ENCODE data around the gene CITED4.

The CITED4 gene

DNA sequence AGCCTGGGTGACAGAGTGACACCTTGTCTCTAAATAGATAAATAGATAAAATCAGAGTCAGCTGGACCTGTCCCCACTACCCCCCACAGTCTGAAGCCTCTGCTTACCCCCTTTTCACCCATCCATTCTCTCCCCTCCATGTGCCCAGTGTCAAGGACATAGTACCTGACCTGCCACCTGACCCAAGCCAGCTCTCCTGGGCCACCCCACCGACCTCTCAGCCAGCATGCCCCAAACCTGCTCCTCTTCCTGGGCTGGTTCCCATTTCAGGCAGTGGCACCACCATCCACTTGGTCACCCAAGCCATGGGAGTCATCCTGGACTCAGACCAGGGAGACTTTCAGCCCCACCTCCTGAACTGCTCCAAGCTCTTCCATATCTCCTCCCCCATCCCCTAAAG is 28.2 kb downstream of the CITED4 start:
- DNase-seq = no peak

DNA sequence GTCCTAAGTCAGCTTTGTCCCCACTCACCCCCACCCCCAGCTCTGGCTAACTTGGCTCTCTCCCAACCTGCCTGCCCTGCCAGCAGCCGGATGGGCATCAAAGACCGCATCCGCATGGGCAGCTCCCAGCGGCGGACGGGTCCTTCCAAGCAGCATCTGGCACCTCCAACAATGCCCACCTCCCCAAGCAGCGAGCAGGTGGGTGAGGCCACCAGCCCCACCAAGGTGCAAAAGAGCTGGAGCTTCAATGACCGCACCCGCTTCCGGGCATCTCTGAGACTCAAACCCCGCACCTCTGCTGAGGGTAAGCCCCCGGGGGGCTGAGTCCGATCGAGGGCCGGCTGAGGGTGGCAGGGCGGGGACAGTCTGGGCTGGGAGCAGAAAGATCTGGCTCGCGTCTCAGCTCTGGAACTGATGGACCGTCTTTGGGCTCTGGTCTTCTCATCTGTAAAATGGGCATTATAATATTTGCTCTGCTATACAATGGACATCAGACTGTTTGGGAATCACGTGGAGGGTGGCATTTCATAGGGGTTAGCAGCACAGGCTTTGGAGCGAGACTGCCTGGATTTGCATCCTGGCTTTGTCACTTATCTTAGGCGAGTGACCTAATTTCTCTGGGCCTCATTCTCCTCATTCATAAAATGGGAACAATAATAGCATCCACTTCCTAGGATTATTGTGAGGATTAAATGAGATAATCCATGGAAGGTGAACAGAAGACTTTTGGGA is 31.0 kb downstream of the CITED4 start:
- no peak for DNase-seq

DNA sequence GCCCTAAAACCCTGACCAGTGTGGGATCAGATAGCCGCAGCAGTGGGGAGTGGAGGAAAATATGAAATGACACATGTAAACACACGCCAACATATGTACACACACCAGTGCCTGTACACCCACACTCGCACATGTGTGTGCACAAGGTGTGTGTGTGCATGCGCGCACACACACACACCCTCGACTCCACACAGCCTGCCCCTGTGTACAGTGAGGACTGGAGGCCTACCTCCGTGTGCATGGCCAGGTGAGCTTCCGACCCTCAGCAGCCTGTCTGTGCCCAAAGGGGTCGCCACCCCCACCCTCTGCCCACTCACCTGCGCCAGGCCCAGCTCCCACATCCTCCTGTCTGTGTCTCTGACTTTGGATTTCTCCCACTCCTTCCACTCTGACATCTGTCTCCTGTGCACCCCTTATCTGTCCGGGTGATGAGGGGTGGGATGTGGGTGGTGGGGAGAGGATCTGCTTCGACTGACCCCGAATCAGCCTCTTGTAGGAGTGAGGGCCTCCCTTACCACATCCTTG is 31.7 kb downstream of the CITED4 start:
- no peak for DNase-seq

DNA sequence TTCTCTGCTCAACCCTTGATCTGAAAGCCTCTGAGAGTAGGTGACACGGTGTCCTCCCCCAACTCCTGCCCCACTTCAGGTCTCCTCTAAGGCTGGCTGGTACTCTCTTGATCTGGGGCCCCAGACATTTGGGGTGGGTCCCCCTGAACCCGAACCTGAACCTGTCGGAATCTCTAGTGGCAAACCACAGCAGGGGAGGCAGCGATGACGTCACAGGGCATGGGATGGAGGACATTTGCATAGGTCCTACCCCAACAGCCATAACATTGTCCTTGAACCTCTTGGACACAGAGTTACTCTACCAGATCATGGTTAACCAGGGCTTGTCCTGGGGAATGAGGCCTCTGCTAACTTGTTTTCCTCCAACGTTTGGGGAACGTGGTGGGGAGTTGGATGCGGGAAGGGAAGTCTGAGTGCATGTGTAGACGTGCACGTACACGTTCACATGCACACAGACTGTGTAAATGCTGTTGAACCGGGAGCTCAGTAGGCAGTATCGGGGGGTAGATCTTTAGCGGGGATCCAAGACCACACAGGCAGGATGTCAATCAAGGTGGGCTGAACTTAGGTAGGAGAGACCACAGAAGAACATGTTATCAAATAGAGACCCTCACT is 32.4 kb downstream of the CITED4 start:
- DNase-seq = no peak

DNA sequence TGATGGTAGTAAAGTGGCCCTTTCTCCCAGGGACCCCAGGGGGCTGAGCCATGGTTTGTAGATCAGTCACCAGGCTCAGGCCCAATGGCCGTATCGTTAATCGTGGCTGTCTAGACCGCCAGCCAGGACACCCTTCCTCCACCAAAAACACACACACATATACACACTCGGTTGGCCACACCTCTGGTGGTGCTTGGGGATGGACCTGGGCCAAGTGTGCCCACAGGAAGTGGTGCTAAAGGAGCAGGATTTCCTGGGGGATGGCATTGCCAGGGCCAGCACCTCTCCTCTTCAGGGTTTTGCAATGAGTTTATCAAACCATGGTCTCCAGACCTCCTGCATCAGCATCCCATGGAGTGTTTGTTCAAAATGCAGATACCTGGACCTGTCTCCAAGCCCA is 36.2 kb downstream of the CITED4 start:
- DNase-seq = no peak

DNA sequence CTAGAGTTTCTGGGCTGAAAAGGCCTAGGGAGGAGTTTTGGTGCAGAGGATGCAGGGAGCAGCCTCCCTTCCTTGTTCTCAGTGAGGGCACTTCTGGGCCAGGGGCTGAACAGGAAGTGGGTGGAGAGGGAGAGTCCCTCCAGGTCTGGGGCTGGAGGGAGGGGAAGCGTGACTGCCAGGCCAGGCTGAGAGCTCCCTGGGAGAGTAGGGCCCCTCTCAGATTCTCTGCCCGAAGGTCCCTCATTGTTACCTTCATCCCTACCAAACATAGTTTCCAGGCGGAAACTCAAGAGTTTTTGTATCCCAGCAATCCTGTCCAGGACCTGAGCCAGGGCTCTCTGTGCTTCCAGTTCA is 36.8 kb downstream of the CITED4 start:
- peak; percentile 49 for DNase-seq

DNA sequence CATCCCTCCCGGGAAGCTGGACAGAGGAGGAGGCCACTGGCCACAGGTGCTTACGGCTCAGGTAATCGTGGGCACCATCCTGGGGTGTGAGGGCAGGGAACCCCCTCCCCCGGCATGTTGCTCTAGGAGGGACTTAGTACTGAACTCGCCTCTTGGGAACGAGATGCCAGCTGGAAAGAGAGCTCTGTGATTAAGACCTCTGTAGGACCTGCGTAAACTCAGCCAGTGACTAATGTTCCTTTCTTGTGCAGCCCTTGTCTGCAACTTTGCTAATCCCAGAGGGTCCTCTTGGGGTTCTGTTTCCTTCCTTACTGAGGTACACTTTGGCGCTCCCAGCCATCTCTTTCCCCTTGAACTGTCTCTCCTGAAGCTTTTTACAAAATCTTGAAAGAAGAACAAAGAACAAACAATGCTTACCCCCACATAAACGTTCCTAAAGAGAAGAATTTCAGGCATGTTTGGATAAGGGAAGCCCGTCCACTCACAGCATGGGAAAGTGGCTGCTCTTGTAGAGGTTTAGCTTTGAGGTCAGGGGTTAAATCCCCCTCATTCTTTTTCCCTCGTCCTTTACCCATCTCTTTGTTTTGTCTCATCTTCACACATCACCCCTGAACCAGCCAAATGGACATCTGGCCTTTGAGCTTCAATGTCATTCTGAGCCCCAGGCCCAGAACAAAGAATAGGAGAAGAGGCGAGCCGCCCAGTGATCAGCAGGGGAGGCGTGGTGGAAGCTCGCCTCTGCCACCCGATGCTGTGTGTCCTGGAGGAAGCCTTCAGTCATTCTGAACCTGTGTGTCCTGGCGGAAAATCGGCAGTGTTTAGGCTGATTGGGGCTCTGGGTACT is 37.4 kb downstream of the CITED4 start:
- peak; percentile 82 for DNase-seq

DNA sequence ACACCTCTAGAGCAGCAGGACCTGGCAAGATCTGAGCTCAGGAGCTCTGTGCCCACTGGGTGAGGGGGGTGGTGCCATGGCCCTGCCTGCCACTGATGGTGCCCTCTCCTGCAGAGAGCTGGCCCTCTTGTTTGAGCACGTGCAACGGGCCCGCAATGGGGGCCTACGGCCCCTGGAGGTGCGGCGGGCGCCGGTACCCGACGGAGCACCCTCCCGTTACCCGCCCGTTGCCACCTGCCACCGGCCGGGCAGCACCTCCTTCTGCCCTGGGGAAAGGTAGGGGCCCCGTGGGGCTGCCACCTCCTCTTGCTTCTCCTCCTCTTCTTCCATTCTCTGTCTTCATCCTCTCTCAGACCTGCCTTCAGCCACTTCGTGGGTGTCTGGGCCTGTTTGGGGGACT is 38.2 kb downstream of the CITED4 start:
- DNase-seq = no peak

DNA sequence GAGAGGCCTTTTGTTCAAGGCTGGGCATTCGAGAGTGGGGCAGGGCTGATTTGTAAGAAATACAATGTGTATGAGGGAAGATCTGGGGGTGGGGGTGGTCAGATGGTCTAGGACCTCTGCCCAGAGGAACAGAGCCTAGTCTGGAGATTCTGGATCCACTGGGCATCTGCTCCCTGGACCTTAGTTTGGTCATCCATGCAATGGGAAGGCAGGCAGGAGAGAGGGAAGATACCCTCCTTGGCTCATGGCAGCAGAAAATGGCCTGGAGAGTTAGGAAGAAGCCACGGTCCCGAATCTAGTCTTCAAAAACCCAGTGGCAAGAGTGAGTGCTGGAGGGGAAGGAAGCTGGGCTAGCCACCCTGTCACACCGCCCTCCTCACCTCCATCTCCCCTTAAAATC is 38.8 kb downstream of the CITED4 start:
- DNase-seq = no peak

DNA sequence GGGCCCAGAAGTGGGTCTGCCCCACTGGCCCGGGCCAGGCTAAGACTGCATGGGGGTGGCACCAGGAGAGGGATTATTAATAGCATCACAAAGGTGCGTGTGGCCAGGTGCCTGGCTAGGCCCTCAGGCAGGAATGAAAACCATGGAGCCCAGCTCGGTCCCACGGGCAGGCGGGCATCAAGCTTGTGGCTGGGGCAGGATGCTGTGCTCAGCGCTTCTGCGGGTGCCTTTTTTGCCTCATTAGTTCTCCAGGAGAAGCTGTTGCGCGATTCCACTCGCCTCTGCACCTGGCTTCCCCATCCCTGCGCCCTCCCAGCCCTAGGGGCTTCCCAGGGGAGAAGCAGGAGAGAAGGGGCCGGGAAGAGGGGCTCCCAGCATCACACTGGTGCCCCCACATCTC is 39.3 kb downstream of the CITED4 start:
- DNase-seq = no peak

DNA sequence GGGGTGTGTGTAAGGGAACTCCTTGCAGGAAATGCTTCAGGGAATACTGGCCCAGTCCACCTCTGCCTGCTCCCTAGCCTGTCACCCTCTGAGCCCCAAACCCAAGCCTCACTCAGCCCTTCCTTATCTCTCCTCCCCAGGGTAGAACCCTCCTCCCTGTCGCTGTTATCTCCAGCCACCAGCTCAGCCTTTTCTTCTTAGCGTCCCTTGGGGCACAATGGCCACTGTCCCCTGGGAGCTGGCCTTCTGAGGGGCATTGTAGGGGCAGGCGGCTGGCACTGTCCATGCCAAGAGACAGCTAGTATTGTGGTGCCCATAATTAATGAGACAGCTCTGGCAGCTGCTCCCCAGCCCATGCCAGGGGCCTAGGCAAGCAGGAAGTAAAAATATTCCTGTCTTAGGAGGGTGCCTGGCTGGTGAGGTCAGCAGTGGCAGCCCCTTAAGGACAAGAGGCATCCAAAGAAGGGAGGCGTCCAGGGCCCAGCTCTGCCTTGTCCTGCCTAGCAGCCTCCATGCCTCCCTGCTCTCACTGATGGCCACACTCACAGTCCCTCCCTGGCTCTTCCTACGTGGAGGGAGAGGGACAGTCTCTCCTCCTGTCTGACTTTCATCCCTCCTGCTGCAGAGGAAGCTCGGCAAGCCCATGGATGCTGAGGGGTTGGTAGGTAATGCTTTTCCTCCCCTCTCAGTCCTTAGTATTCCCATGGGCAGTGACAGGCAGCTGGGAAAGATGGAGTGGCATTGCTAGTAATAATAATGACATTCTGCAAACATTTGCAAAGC is 41.1 kb downstream of the CITED4 start:
- DNase-seq = no peak

DNA sequence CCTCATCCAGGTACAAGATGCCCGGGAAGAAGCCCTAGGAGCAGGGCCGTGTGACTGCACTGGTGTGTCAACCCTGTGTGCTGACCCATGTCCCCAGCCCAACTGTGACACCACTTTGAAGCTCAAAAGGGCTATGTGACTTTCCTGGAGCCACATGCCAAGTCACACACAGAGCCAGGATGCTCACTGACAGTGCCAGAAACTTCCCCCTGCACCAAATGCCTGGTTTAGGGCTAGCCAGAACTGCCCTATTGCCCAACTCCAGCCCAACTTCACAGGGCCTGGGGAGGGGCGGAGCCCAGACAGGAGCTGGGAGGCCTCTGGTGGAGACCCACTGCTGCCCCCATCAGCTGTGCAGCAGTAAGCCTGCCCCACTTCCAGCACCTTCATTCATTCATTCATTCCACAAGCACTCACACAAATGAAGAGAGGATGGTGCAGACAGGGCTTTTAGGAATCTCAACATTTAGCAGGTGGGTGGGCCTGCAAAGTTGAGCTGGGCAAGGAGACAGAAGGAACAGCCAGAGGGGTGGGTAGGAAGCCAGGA is 41.8 kb downstream of the CITED4 start:
- no peak for DNase-seq

DNA sequence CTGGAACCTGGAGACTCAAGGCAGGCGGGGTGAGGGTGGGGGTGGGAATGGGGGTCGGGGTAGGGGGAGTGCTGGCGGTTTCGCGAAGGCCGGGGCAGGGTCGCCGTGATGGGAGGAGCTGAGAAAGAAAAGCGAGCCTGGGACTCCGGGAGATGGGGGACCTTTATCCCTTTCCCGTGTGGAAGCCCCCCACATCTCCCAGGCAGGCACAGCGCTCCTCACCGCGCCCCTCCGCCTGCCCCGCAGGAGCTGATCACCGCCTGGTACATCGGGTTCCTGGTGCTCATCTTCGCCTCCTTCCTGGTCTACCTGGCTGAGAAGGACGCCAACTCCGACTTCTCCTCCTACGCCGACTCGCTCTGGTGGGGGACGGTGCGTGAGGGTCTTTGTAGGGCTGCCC is 43.1 kb downstream of the CITED4 start:
- no peak for DNase-seq

DNA sequence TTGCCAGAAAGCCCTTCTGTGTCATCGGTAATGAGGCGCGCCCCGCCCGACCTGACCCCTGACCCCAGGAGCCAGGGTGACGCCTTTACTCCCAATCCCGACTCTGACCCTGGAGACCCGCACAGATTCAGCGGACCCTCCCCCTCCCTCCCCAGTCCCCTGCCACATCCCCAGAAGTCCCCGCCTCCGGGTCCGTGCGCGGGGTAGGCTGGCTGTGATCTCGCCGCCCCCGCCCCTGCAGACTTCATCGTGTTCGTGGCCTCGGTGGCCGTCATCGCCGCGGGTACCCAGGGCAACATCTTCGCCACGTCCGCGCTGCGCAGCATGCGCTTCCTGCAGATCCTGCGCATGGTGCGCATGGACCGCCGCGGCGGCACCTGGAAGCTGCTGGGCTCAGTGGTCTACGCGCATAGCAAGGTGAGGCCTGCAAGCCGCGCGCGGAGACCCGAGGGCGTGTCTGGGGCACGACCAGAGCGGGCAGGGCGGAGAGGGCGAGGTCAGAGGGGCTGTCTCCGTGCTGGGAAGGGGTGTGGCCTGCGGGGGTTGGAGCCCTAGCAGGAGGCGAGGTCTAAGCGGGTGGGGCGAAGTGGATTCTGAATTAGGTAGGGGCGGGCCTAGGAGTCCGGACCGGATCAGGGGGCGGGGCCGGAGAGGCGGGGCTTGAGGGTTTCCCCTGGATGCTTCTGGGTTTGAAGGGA is 43.8 kb downstream of the CITED4 start:
- peak; percentile 62 for DNase-seq

DNA sequence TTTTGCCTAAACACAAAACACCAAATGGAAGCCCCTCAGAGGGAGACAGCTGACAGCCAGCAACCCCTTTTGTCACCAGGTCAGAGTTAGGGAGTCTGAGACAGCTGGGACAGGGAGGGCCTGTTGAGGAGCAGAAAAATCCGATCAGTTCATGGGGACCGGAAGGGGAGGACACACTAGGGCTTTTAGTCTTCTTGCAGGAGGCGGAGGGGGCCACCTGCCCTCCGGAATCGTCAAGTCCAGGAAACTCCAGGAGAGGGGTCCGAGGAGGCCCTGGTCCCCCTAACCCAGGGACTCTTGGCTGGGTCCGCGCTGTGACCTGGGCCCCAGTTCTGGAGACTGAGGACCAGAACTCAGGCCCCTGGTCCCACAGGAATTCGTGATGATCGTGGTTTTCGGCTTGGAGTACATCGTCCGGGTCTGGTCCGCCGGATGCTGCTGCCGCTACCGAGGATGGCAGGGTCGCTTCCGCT is 44.3 kb downstream of the CITED4 start:
- no peak for DNase-seq

DNA sequence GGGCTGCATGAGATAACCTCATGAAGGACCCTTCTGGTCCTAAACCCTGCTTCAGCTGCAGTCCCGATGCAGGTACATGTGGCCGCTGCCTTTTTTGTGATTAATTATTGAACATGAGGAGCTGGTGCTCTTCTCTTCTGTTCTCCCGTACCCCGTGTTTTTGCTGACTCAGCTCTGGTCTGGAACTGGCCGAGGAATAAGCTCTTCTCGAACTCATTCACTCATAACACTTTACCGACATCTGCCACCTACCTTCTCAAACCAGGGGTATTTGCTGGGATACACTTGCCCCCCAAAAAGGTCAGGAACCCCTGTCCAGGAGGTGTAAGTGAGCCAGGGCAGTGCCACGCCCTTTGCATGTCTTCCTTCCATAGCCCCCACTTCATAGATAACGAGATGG is 46.7 kb downstream of the CITED4 start:
- DNase-seq = no peak
